ENCODE measurements around the gene FRZB.

FRZB gene

GRCh38 chr2:182816866-182817265 lies 49.6 kb downstream of the FRZB start:
- Mint-ChIP-seq H3K27ac (no peak overlapping the region), H3K36me3 (ENCODE audit: low read depth) (no peaks in the 10 kb centered on the region), H3K4me3 (no peak overlapping the region), H3K9me3 (no peaks in the 10 kb centered on the region), H3K4me1 (ENCODE audit: low read depth) (no peaks in the 10 kb centered on the region), H3K27me3 (ENCODE audit: low read depth) (peaks cover 14% of the 10 kb centered on the region)

GRCh38 chr2:182814804-182815203 lies 51.6 kb downstream of the FRZB start:
- Mint-ChIP-seq H3K9me3 (no peaks in the 10 kb centered on the region), H3K36me3 (ENCODE audit: low read depth) (no peaks in the 10 kb centered on the region), H3K4me3 (no peak overlapping the region), H3K4me1 (ENCODE audit: low read depth) (no peaks in the 10 kb centered on the region), H3K27ac (no peak overlapping the region), H3K27me3 (ENCODE audit: low read depth) (peaks cover 14% of the 10 kb centered on the region)

- H3K4me1 Mint-ChIP-seq (ENCODE audit: low read depth) = no peaks in the 10 kb centered on the region
- no peaks in the 10 kb centered on the region for H3K36me3 Mint-ChIP-seq (ENCODE audit: low read depth)
- H3K4me3 Mint-ChIP-seq = no peak overlapping the region
- no peak overlapping the region for H3K27ac Mint-ChIP-seq
- no peaks in the 10 kb centered on the region for H3K9me3 Mint-ChIP-seq
- H3K27me3 Mint-ChIP-seq (ENCODE audit: low read depth) = peaks cover 14% of the 10 kb centered on the region
Observed at GRCh38 chr2:182814380-182814779, 52.1 kb downstream of the FRZB start.

- Mint-ChIP-seq H3K27ac (no peak overlapping the region), H3K36me3 (ENCODE audit: low read depth) (no peaks in the 10 kb centered on the region), H3K4me1 (ENCODE audit: low read depth) (no peaks in the 10 kb centered on the region), H3K9me3 (no peaks in the 10 kb centered on the region), H3K27me3 (ENCODE audit: low read depth) (peaks cover 12% of the 10 kb centered on the region), H3K4me3 (no peak overlapping the region)
Observed at GRCh38 chr2:182810087-182810486, 56.4 kb downstream of the FRZB start.

GRCh38 chr2:182807319-182807718 lies 59.1 kb downstream of the FRZB start:
- H3K9me3 Mint-ChIP-seq = no peaks in the 10 kb centered on the region
- H3K27me3 Mint-ChIP-seq (ENCODE audit: low read depth) = peaks cover 10% of the 10 kb centered on the region
- no peaks in the 10 kb centered on the region for H3K4me1 Mint-ChIP-seq (ENCODE audit: low read depth)
- no peaks in the 10 kb centered on the region for H3K36me3 Mint-ChIP-seq (ENCODE audit: low read depth)
- no peak overlapping the region for H3K4me3 Mint-ChIP-seq
- no peak overlapping the region for H3K27ac Mint-ChIP-seq

- H3K4me3 Mint-ChIP-seq = no peak overlapping the region
- H3K27me3 Mint-ChIP-seq (ENCODE audit: low read depth) = peaks cover 18% of the 10 kb centered on the region
- no peaks in the 10 kb centered on the region for H3K36me3 Mint-ChIP-seq (ENCODE audit: low read depth)
- no peaks in the 10 kb centered on the region for H3K4me1 Mint-ChIP-seq (ENCODE audit: low read depth)
- no peaks in the 10 kb centered on the region for H3K9me3 Mint-ChIP-seq
- no peak overlapping the region for H3K27ac Mint-ChIP-seq
Observed at GRCh38 chr2:182804128-182804527, 62.3 kb downstream of the FRZB start.

- no peak overlapping the region for H3K27ac Mint-ChIP-seq
- no peaks in the 10 kb centered on the region for H3K4me1 Mint-ChIP-seq (ENCODE audit: low read depth)
- H3K9me3 Mint-ChIP-seq = no peaks in the 10 kb centered on the region
- H3K36me3 Mint-ChIP-seq (ENCODE audit: low read depth) = no peaks in the 10 kb centered on the region
- H3K4me3 Mint-ChIP-seq = no peak overlapping the region
- peaks cover 35% of the 10 kb centered on the region for H3K27me3 Mint-ChIP-seq (ENCODE audit: low read depth)
Observed at GRCh38 chr2:182798736-182799135, 67.7 kb downstream of the FRZB start.

GRCh38 chr2:182792441-182792840 lies 74.0 kb downstream of the FRZB start:
- no peaks in the 10 kb centered on the region for H3K9me3 Mint-ChIP-seq
- no peaks in the 10 kb centered on the region for H3K36me3 Mint-ChIP-seq (ENCODE audit: low read depth)
- H3K27ac Mint-ChIP-seq = no peak overlapping the region
- H3K4me3 Mint-ChIP-seq = no peak overlapping the region
- H3K27me3 Mint-ChIP-seq (ENCODE audit: low read depth) = peaks cover 13% of the 10 kb centered on the region
- H3K4me1 Mint-ChIP-seq (ENCODE audit: low read depth) = no peaks in the 10 kb centered on the region

- Mint-ChIP-seq H3K9me3 (peaks cover 6% of the 10 kb centered on the region), H3K27ac (no peak overlapping the region), H3K4me1 (ENCODE audit: low read depth) (no peaks in the 10 kb centered on the region), H3K36me3 (ENCODE audit: low read depth) (peaks cover 14% of the 10 kb centered on the region), H3K27me3 (ENCODE audit: low read depth) (no peaks in the 10 kb centered on the region), H3K4me3 (no peak overlapping the region)
Observed at GRCh38 chr2:182784777-182785176, 81.7 kb downstream of the FRZB start.

GRCh38 chr2:182784058-182784706 lies 82.3 kb downstream of the FRZB start:
- Mint-ChIP-seq H3K4me3 (no peak overlapping the region), H3K36me3 (ENCODE audit: low read depth) (peaks cover 14% of the 10 kb centered on the region), H3K9me3 (peaks cover 6% of the 10 kb centered on the region), H3K27ac (no peak overlapping the region), H3K27me3 (ENCODE audit: low read depth) (no peaks in the 10 kb centered on the region), H3K4me1 (ENCODE audit: low read depth) (no peaks in the 10 kb centered on the region)

Measured in T-helper 1 cell treated with Interleukin-12 subunit alpha and Interleukin-12 subunit beta and Interleukin-4 antibody, amounts not matched to agents 30 μg/mL and 1 μg/mL, for 36 hours (primary cell).